HepG2 (cell line): ENCODE measurements around the gene SERPINA3. TPM values are rescaled to one million over a fixed set of nuclear protein-coding genes. Genes with fewer than 3 reads are reported as not detected.

Experiments
- ATAC-seq: fragments of 200-7000 bp; cut with Tn5 transposase; 3 replicates; pipeline ENCODE4 v1.9.1; 2020; ENCODE audit warnings: mild to moderate bottlenecking, moderate library complexity
- BruUV-seq: library from RNA; stranded (reverse); fragments of 400-500 nt; replicated peaks from 2 replicates; lab custom pipeline; 2021; lab: Mats Ljungman, UMichigan
- CTCF ChIA-PET: fragments of 300-600 bp; formaldehyde crosslinking; extraction: SDS; loops from one replicate; lab custom pipeline; 2021; ENCODE audit warnings: low total read pairs, inconsistent platforms, low intra/inter-chr PET ratio; lab: Yijun Ruan, JAX
- POLR2A ChIA-PET: fragments of 350-600 bp; sonication (Branson Sonifier 250); formaldehyde crosslinking; loops from one replicate; lab custom pipeline; 2020; ENCODE audit warnings: antibody characterized with exemption, inconsistent platforms; lab: Yijun Ruan, JAX
- DNase-seq: peaks from one replicate; pipeline ENCODE4 v3.0.0-alpha.2; 2015; ENCODE audit warnings: low spot score
- FAIRE-seq: peaks from 3 replicates; lab custom pipeline; 2011; peaks lifted over from hg19 to GRCh38; lab: Jason Lieb, UNC
- H2AFZ ChIP-seq: one replicate; pipeline ENCODE4 v1.6.1; 2011; ENCODE audit warnings: low read length, inconsistent platforms
- H3K27ac ChIP-seq: fragments of 300-600 bp; 3 replicates; pipeline ENCODE4 v1.8.0; 2011; ENCODE audit warnings: mixed run types, mild to moderate bottlenecking, mixed read lengths, low read length, inconsistent platforms; ENCODE audit not compliant: insufficient read depth; ENCODE audit errors: extremely low read length
- H3K27me3 ChIP-seq, 2 experiments: fragments of 200-600 bp in 1 of 2; 2 replicates in 1 of 2; 3 replicates in 1 of 2; pipeline versions ENCODE4 v1.6.0 to v1.8.0; 2011; ENCODE audit warnings: low read length in 2 of 2, mild to moderate bottlenecking in 2 of 2, moderate library complexity in 2 of 2, inconsistent platforms in 1 of 2; ENCODE audit not compliant: insufficient read depth in 2 of 2, control insufficient read depth in 1 of 2
- H3K36me3 ChIP-seq, 2 experiments: fragments of 200-600 bp in 1 of 2; replicated peaks in 1 of 2; 2 replicates in 1 of 2; 3 replicates in 1 of 2; pipeline versions ENCODE4 v1.5.1 to v1.8.0; 2011; ENCODE audit warnings: low read length in 2 of 2, inconsistent platforms in 1 of 2; ENCODE audit not compliant: insufficient read depth in 2 of 2, control insufficient read depth in 1 of 2
- H3K4me1 ChIP-seq: 2 replicates; pipeline ENCODE4 v1.5.1; 2012; ENCODE audit warnings: low read length, inconsistent platforms; ENCODE audit not compliant: insufficient read depth
- H3K4me2 ChIP-seq: 2 replicates; pipeline ENCODE4 v1.6.0; 2011; ENCODE audit warnings: low read depth, low read length, inconsistent platforms
- H3K4me3 ChIP-seq, 3 experiments: fragments of 200-600 bp in 1 of 3; sonication (generic), shearing (Covaris generic) in 1 of 3; replicated peaks in 1 of 3; 2 replicates each; pipeline ENCODE4 v1.5.1; 2011 to 2016; ENCODE audit warnings: low read length in 3 of 3, inconsistent platforms in 2 of 3, low read depth in 2 of 3, mild to moderate bottlenecking in 2 of 3, control low read depth in 1 of 3, mixed read lengths in 1 of 3; ENCODE audit not compliant: insufficient read depth in 1 of 3
- H3K79me2 ChIP-seq: one replicate; pipeline ENCODE4 v1.6.1; 2011; ENCODE audit warnings: low read length, inconsistent platforms; ENCODE audit not compliant: insufficient read depth
- H3K9ac ChIP-seq: 2 replicates; pipeline ENCODE4 v1.6.0; 2011; ENCODE audit warnings: mild to moderate bottlenecking, low read depth, low read length, inconsistent platforms; ENCODE audit not compliant: insufficient read depth
- H3K9me3 ChIP-seq: 2 replicates; pipeline ENCODE4 v1.5.1; 2012; ENCODE audit warnings: mild to moderate bottlenecking, low read length
- H4K20me1 ChIP-seq: 2 replicates; pipeline ENCODE4 v1.6.0; 2011; ENCODE audit warnings: inconsistent platforms, mild to moderate bottlenecking, low read length, moderate library complexity; ENCODE audit not compliant: insufficient read depth
- ARID5B ChIP-seq: IDR thresholded peaks from 2 replicates; pipeline ENCODE4 v1.4.0; 2020; ENCODE audit warnings: mild to moderate bottlenecking, missing genetic modification reagents
- ATM ChIP-seq: fragments of 450-650 bp; IDR thresholded peaks from 2 replicates; pipeline ENCODE4 v1.7.1; 2017; ENCODE audit warnings: mild to moderate bottlenecking, borderline replicate concordance
- CSRNP1 ChIP-seq: sonication (generic); formaldehyde crosslinking; IDR thresholded peaks from 2 replicates; pipeline ENCODE4 v1.8.1; 2023; ENCODE audit warnings: mild to moderate bottlenecking, missing genetic modification reagents
- NR2F2 ChIP-seq: IDR thresholded peaks from 2 replicates; pipeline ENCODE4 v1.6.1; 2012; ENCODE audit warnings: low read depth, inconsistent platforms, borderline replicate concordance
- NR2F6 ChIP-seq, 2 experiments: IDR thresholded peaks; 2 replicates each; pipeline ENCODE4 v1.6.1; 2016; ENCODE audit warnings: antibody characterized with exemption in 1 of 2, mild to moderate bottlenecking in 1 of 2
- PAXIP1 ChIP-seq: sonication (generic); formaldehyde crosslinking; conservative IDR thresholded peaks from 2 replicates; pipeline ENCODE4 v1.4.0; 2020; ENCODE audit warnings: mild to moderate bottlenecking, missing genetic modification reagents, moderate library complexity
- RXRA ChIP-seq: sonication (generic); formaldehyde crosslinking; IDR thresholded peaks from 2 replicates; pipeline ENCODE4 v1.5.1; 2020; ENCODE audit warnings: missing genetic modification reagents
- RXRB ChIP-seq: IDR thresholded peaks from 2 replicates; pipeline ENCODE4 v1.6.1; 2016; ENCODE audit warnings: borderline replicate concordance, missing genetic modification reagents, missing compliant biosample characterization
- SALL1 ChIP-seq: sonication (generic); formaldehyde crosslinking; IDR thresholded peaks from 2 replicates; pipeline ENCODE4 v1.8.0; 2022; ENCODE audit warnings: mild to moderate bottlenecking, missing genetic modification reagents
- TCF7 ChIP-seq: sonication (generic); IDR thresholded peaks from 2 replicates; pipeline ENCODE4 v1.6.1; 2016; ENCODE audit warnings: antibody characterized with exemption, low read depth
- TEAD3 ChIP-seq: optimal IDR thresholded peaks from 2 replicates; pipeline ENCODE3; 2016; ENCODE audit warnings: borderline replicate concordance
- ZFX ChIP-seq: sonication (generic); formaldehyde crosslinking; IDR thresholded peaks from 2 replicates; pipeline ENCODE4 v1.4.0; 2020; ENCODE audit warnings: mild to moderate bottlenecking, low read depth, missing genetic modification reagents, moderate library complexity
- ZNF446 ChIP-seq: sonication (generic); formaldehyde crosslinking; IDR thresholded peaks from 2 replicates; pipeline ENCODE4 v1.5.0; 2020; ENCODE audit warnings: mild to moderate bottlenecking, missing genetic modification reagents
- WGBS: methylation state at CpG from one replicate; pipeline ENCODE4 v1.1.6; 2017; ENCODE audit warnings: low lambda C conversion rate; 5-methylcytosine and 5-hydroxymethylcytosine counted together
- in situ Hi-C: cut with HindIII; loops from 2 replicates; pipeline ENCODE4 v1.10.0; 2017; ENCODE audit warnings: low pct_unique_long_range_greater_than_20kb; ENCODE audit not compliant: extremely low pct_ligation_motif_present
- intact Hi-C: fragments of 100-400 bp; cut with micrococcal nuclease; formaldehyde crosslinking; loops from one replicate; pipeline ENCODE4 v1.10.0; 2022; ENCODE audit not compliant: unreplicated experiment
- polyA plus RNA-seq, 8 experiments: library from polyadenylated mRNA; depleted of rRNA in 3 of 8; stranded (reverse) in 7 of 8; unstranded in 1 of 8; fragments of >200 nt; fragmentation: Illumina TruSeq in 4 of 8; extraction: Trizol in 4 of 8; gene quantifications; 2 replicates each; pipeline versions ENCODE4 v1.2.1 to v1.2.3, GENCODE V29; 2011 to 2016; ENCODE audit warnings: low read depth in 4 of 8, missing spikeins in 1 of 8, mixed read lengths in 1 of 8; ENCODE audit not compliant: insufficient read depth in 1 of 8
- total RNA-seq, 5 experiments: library from RNA; depleted of rRNA; stranded (reverse); fragments of >200 nt; fragmentation: Illumina TruSeq; extraction: Trizol; gene quantifications; 2 replicates each; pipeline ENCODE4 v1.2.3, GENCODE V29; 2016; ENCODE audit warnings: low read depth in 1 of 5

The SERPINA3 gene
- total and polyA plus RNA-seq, 2 of the 13 experiments (the other 11 are each of a cell fraction or from before 2014, with no cell fraction given) = 825 to 2,200 TPM

- H3K27ac ChIP-seq = no peak overlapping the region
- POLR2A ChIA-PET = interaction anchor here (0.7 to 1.6 kb wide), 7 partner anchors 47 to 78 kb away, joined by 3 to 7 read pairs (median 4); partner anchors contain the start of gene SERPINA3
- peak; percentile 93 for ATAC-seq
- DNase-seq = peak; percentile 53
- H3K9ac ChIP-seq = no peak overlapping the region
- intact Hi-C loops = no loop called here
- H4K20me1 ChIP-seq = no peaks in the 10 kb centered on the region
- no peak overlapping the region for H2AFZ ChIP-seq
- H3K9me3 ChIP-seq = no peaks in the 10 kb centered on the region
- in situ Hi-C loops = no loop called here
- WGBS = 7% methylated on average over 4 of the region's 7 CpGs
- no peaks in the 10 kb centered on the region for H3K36me3 ChIP-seq
- BruUV-seq = no TSS peak
- H3K4me1 ChIP-seq = peaks cover 51% of the 10 kb centered on the region
- peak; percentile 15 for FAIRE-seq
- no peaks in the 10 kb centered on the region for H3K27me3 ChIP-seq
- CTCF ChIA-PET = no interaction called here
- H3K79me2 ChIP-seq = no peaks in the 10 kb centered on the region
- H3K4me2 ChIP-seq = peak overlapping the region; percentile 68
- peak overlapping the region in 2 of 3 experiments; percentile 31 to 38; a peak in 3 of 6 replicates for H3K4me3 ChIP-seq
- TF ChIP-seq PAXIP1 = peak; percentile 52
- TF ChIP-seq ZFX (CRISPR knock-in tag) = 0 out of 2 replicates have a peak, but pooled peaks have one; percentile 18
- TF ChIP-seq ATM = no peak
- TF ChIP-seq CSRNP1 = no peak
- TF ChIP-seq RXRB (CRISPR knock-in tag) = 0 out of 2 replicates have a peak, but pooled peaks have one; percentile 23
- no peak for TF ChIP-seq ZNF446 (CRISPR knock-in tag)
- peak; percentile 60 for TF ChIP-seq NR2F6 (IDR thresholded peaks at IDR 0.05)
- TF ChIP-seq NR2F6 (CRISPR knock-in tag; IDR thresholded peaks at IDR 0.05) = no peak; the same call in 1 of the 2 replicates
- peak; percentile 32; the same call in 1 of the 2 replicates for TF ChIP-seq ARID5B (CRISPR knock-in tag)
- TF ChIP-seq RXRA = 0 out of 2 replicates have a peak, but pooled peaks have one; percentile 50
- TF ChIP-seq TCF7 = peak; percentile 69; the same call in 1 of the 2 replicates
- TF ChIP-seq NR2F2 = 0 out of 2 replicates have a peak, but pooled peaks have one; percentile 45
- peak; percentile 16 for TF ChIP-seq TEAD3 (CRISPR knock-in tag)
- peak; percentile 50; the same call in 1 of the 2 replicates for TF ChIP-seq SALL1 (CRISPR knock-in tag)
These were observed 59.8 kb downstream of the SERPINA3 start for GRCh38 chr14:94671870-94672444.
